IPS-20b (cell line): ENCODE data around the gene TAC3.
"Not testable (repeated sequence)": the region's sequence is repeated elsewhere in the genome, so short reads cannot be mapped to it uniquely, and the experiment has no call there.

Source experiments
- H3K27ac ChIP-seq: one replicate; pipeline ENCODE4 v1.5.1; 2013; ENCODE audit warnings: low read length
- H3K27me3 ChIP-seq: 2 replicates; pipeline ENCODE4 v1.6.1; 2013; ENCODE audit warnings: mild to moderate bottlenecking, low read length, inconsistent platforms; ENCODE audit not compliant: insufficient read depth
- H3K36me3 ChIP-seq: 2 replicates; pipeline ENCODE4 v1.6.1; 2013; ENCODE audit warnings: low read depth, mild to moderate bottlenecking, inconsistent platforms, low read length, moderate library complexity; ENCODE audit not compliant: insufficient read depth
- H3K4me1 ChIP-seq: 2 replicates; pipeline ENCODE4 v1.6.1; 2013; ENCODE audit warnings: mild to moderate bottlenecking, control low read depth, inconsistent platforms, low read length, moderate library complexity; ENCODE audit not compliant: insufficient read depth
- H3K4me3 ChIP-seq: 2 replicates; pipeline ENCODE4 v1.5.1; 2013; ENCODE audit warnings: mild to moderate bottlenecking, low read length, inconsistent platforms
- H3K9ac ChIP-seq: 2 replicates; pipeline ENCODE4 v1.6.1; 2013; ENCODE audit warnings: low read depth, mild to moderate bottlenecking, inconsistent platforms, low read length, moderate library complexity
- H3K9me3 ChIP-seq: 2 replicates; pipeline ENCODE4 v1.6.1; 2013; ENCODE audit warnings: mild to moderate bottlenecking, low read depth, low read length, inconsistent platforms; ENCODE audit not compliant: insufficient read depth

The TAC3 gene

DNA sequence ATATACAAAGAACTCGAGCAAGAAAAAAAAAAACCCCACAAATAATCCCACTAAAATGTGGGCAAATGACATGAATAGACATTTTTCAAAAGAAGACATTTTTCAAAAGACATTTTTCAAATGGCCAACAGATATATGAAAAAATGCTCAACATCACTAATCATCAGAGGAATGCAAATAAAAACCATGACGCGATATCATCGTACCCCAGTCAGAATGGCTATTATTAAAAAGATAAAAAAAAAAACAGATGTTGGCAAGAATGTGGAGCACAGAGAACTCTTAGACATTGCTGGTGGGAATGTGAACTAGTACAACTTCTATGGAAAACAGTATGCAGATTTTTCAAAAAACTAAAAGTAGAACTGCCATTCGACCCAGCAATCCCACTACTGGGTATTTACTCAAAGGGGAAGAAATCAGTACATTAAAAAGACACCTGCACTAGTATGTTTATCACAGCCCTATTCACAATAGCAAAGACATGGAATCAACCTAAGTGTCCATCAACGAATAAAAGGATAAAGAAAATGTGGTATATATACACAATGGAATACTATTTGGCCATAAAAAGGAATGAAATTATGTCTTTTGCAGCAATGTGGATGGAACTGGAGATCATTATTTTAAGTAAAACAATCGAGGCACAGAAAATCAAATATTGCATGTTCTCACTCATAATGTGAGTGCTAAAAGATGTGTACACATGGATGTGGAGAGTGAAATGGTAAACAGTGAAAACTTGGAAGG lies 26.3 kb downstream of the TAC3 start:
- Histone ChIP-seq H3K4me1 (peaks cover 6% of the 10 kb centered on the region; the same call in 1 of the 2 replicates), H3K27me3 (no peaks in the 10 kb centered on the region), H3K36me3 (no peaks in the 10 kb centered on the region), H3K9me3 (no peaks in the 10 kb centered on the region), H3K27ac (no peak overlapping the region), H3K9ac (no peak overlapping the region), H3K4me3 (no peak overlapping the region)

DNA sequence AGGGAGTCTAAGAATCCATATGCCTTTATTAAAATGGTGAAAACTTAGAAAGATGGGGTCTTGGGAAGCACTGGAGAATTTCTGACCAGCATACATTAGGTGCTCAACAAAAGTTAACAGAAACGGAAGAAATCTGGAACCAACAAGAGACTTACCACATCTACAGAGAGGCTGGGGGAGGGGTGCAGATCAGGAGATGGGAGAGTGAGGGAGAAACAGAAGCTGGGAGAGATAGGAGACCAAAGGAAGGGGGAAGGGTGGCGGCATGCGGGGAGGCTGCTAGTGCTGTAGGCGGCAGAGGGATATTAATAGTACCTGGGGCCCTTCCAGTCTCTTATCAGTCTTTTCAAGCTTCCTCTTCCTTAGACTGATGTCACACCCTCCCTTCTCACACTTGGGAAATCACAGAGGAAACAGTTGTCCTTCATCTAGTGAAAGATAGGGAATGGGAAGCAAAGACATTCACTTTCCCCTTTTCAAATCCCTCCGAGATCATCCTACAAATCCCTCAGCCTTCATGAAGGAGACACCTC lies 28.1 kb downstream of the TAC3 start:
- no peak overlapping the region; the same call in 1 of the 2 replicates for H3K4me3 ChIP-seq
- H3K9me3 ChIP-seq, result no peaks in the 10 kb centered on the region
- H3K9ac ChIP-seq, result no peak overlapping the region
- H3K36me3 ChIP-seq, result no peaks in the 10 kb centered on the region
- H3K27me3 ChIP-seq, result no peaks in the 10 kb centered on the region
- H3K27ac ChIP-seq, result no peak overlapping the region
- peaks cover 6% of the 10 kb centered on the region; the same call in 1 of the 2 replicates for H3K4me1 ChIP-seq

DNA sequence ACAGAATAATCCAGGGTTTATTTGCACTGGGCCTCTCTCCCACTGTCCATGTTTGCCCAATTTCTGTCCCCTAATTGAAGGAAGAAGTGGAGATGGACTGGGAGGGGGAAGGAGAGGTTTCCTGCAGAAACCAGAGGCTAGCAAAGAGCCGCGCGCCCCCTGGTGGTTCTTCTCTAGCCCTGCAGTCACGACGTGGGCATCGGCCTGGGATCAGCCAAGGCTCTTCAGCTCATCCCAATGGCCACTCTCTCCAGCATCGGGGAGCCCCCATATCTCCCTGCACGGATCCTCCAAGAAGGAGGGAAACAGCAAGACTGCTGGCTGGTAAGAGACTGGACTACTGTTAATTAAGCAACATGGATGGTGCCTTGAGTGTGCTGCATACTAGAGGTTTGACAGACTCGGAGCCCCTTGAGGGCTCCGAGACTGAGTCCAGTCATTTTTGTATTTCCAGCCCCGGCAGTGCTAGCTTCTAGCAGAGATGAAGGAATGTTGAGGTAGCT lies 28.7 kb downstream of the TAC3 start:
- H3K27me3 ChIP-seq, result no peaks in the 10 kb centered on the region
- peaks cover 6% of the 10 kb centered on the region; the same call in 1 of the 2 replicates for H3K4me1 ChIP-seq
- H3K4me3 ChIP-seq, result no peak overlapping the region; the same call in 1 of the 2 replicates
- no peak overlapping the region for H3K27ac ChIP-seq
- H3K9ac ChIP-seq, result no peak overlapping the region
- H3K9me3 ChIP-seq, result no peaks in the 10 kb centered on the region
- no peaks in the 10 kb centered on the region for H3K36me3 ChIP-seq

DNA sequence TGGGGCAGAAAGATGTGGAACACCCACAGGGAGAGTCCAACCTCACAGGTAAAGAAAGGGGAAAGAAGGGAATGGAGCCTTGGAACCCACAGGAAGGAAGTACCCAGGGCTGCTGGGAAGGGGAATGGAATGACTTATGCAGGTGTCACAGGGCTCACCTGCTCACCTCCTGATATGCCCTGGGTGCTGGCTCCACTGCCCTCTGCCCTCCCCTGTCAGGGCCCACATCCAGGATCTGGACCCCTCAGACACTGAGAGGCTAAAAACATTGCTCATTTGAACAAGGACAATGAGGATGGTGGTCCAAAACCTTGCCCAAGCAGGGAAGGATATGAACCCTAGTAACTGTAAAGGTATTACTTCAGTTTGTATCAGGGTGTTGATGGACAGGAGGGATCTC lies 29.3 kb downstream of the TAC3 start:
- peaks cover 6% of the 10 kb centered on the region; the same call in 1 of the 2 replicates for H3K4me1 ChIP-seq
- no peak overlapping the region for H3K9ac ChIP-seq
- H3K27me3 ChIP-seq, result no peaks in the 10 kb centered on the region
- H3K4me3 ChIP-seq, result no peak overlapping the region
- no peaks in the 10 kb centered on the region for H3K9me3 ChIP-seq
- H3K27ac ChIP-seq, result no peak overlapping the region
- H3K36me3 ChIP-seq, result no peaks in the 10 kb centered on the region

DNA sequence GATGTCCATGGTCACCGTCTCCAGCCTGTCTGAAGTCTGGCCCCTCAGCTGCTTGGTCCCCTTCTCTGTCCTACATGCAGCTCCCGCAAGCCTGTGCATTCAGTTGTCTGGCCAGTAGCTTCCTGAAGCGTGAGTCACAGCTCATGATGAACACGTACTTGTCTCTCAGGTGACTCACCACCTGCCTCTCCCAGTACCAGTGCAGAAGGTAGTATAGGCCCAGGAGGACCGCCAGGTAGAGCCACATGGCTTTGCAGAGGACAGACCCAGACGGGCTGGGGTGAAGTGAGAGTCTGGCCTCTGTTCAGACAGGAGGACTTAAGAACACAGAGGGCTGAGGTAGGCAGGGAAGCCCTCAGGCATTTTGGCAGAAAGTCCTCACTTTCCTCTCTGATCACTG lies 30.6 kb downstream of the TAC3 start:
- H3K4me3 ChIP-seq, H3K36me3 ChIP-seq, H3K27me3 ChIP-seq, H3K4me1 ChIP-seq, H3K9ac ChIP-seq, H3K27ac ChIP-seq, H3K9me3 ChIP-seq: not testable (repeated sequence)

DNA sequence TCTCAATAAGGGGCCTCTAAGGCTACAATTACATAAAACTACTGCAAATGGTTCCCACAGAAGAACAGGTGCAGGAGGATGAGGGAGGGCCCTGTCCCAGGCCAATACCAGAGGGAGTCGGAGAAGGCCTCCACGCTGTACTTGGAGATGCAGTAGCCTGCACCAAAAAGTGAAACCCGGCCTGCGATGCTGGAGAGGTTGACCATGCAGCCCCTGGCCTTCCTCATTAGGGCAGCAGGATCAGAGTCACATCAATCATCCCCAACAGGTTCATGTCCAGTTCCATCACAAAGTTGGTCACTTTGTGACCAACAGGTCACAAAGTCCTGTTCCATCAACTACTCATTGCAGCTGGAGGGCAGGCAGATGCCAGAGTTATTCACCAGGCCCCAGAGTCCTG lies 32.9 kb downstream of the TAC3 start:
- H3K27ac ChIP-seq, result no peak overlapping the region
- H3K9me3 ChIP-seq, result no peaks in the 10 kb centered on the region
- peaks cover 6% of the 10 kb centered on the region; the same call in 1 of the 2 replicates for H3K4me1 ChIP-seq
- no peak overlapping the region for H3K4me3 ChIP-seq
- no peaks in the 10 kb centered on the region for H3K36me3 ChIP-seq
- no peaks in the 10 kb centered on the region for H3K27me3 ChIP-seq
- no peak overlapping the region for H3K9ac ChIP-seq

DNA sequence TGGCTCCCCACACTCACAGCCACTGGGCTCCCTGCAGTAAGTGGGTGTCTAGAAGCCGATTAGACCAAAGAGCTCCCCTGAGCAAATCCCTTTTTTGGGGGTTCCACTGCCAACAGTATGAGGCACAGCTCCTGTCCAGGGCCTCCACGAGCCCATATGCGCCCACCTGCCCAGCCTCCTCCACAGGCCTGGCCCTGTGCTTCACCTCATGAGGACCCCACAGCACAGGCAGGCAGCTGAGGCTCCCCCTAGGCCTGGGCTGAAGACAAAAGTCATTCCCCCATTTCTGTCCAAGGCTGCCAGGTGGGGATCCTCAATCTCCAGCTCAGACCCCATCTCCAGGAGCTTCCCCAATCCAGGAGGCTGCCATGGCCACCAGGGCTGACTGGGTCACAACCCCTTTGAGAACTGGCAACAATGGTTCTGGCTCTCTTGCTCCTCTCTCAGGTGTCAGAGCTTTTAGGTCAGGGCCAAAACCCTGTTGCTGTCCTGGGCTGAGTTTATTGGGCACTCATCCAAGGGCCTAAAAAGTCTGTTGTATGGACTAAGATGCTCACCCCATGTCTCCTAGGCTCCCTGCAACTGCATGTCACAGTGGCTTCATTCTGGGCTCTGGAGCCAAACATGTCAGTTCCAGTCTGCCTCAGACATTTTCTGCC lies 33.6 kb downstream of the TAC3 start:
- not testable (repeated sequence) for H3K4me1 ChIP-seq

DNA sequence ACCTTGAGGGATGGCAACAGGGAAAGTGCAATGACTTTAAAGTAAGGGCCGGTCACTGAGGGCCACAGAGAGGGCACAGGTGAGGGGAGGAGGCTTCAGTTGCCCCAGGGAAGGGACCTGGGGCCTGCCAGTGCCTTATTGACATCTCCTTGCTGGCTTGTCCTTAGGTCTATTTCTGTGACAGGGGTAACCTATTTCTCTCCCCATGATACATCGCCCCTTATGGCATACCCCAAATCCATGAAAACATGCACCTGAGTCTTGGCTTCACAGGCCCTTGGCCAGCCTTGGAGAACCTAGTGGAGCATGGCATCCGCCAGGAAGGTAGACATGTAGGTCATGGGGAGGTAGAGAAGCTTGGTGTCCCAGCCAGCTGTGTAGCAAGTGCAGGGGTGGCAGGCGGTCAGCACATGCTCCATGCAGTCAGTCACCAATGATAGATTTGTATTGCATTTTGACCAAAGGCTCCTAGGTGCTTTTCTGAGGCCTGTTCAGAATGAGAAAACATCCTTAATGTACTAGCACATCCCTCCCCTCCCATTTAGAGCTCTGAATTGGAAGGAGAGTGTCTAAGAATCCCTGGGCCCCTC lies 35.3 kb downstream of the TAC3 start:
- H3K27ac ChIP-seq, result no peak overlapping the region
- no peaks in the 10 kb centered on the region for H3K36me3 ChIP-seq
- no peaks in the 10 kb centered on the region for H3K9me3 ChIP-seq
- no peaks in the 10 kb centered on the region for H3K27me3 ChIP-seq
- H3K4me1 ChIP-seq, result no peaks in the 10 kb centered on the region
- H3K4me3 ChIP-seq, result no peak overlapping the region
- H3K9ac ChIP-seq, result no peak overlapping the region

More for the DNA sequence above, 33.6 kb downstream of the TAC3 start:
- H3K9me3 ChIP-seq, H3K27me3 ChIP-seq, H3K4me3 ChIP-seq, H3K27ac ChIP-seq, H3K36me3 ChIP-seq, H3K9ac ChIP-seq: not testable (repeated sequence)

DNA sequence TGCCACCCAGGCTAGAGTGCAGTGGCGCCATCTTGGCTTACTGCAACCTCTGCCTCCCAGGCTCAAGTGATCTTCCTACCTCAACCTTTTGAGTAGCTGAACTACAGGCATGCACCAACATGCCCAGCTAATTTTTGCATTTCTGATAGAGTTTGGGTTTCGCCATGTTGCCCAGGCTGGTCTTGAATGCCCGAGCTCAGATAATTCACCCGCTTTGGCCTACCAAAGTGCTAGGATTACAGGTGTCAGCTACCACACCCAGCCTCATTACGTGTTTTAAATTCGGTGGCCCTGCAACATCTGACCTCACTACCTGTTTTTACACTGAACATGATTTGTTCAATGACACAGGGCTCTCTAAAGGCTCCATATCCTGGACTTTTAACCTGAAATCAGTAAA lies 36.1 kb downstream of the TAC3 start:
- no peak overlapping the region for H3K4me3 ChIP-seq
- H3K27ac ChIP-seq, result no peak overlapping the region
- H3K9ac ChIP-seq, result no peak overlapping the region
- no peaks in the 10 kb centered on the region for H3K9me3 ChIP-seq
- H3K27me3 ChIP-seq, result no peaks in the 10 kb centered on the region
- no peaks in the 10 kb centered on the region for H3K36me3 ChIP-seq
- no peaks in the 10 kb centered on the region for H3K4me1 ChIP-seq

DNA sequence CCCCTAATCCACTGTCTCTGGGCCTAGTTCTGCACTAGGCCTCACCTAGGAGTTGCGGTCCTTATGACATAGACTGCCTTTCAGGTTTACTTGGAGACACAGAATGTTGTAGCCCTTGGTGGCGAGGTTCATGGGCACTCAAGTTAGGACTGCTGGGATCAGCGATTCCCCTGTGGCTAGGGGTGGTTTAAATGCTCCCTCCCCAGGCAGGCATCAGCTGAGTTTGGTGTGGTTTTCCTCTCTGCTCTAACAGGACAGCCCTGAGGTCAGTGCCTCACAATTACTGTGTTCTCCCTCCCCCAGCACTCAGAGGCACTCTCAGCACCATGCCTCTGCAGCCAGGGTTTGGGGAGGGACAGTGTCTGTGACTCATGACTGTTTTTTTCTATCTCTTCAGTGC lies 36.7 kb downstream of the TAC3 start:
- Histone ChIP-seq H3K27ac (no peak overlapping the region), H3K9me3 (no peaks in the 10 kb centered on the region), H3K4me1 (no peaks in the 10 kb centered on the region), H3K36me3 (no peaks in the 10 kb centered on the region), H3K27me3 (no peaks in the 10 kb centered on the region), H3K4me3 (no peak overlapping the region), H3K9ac (no peak overlapping the region)

DNA sequence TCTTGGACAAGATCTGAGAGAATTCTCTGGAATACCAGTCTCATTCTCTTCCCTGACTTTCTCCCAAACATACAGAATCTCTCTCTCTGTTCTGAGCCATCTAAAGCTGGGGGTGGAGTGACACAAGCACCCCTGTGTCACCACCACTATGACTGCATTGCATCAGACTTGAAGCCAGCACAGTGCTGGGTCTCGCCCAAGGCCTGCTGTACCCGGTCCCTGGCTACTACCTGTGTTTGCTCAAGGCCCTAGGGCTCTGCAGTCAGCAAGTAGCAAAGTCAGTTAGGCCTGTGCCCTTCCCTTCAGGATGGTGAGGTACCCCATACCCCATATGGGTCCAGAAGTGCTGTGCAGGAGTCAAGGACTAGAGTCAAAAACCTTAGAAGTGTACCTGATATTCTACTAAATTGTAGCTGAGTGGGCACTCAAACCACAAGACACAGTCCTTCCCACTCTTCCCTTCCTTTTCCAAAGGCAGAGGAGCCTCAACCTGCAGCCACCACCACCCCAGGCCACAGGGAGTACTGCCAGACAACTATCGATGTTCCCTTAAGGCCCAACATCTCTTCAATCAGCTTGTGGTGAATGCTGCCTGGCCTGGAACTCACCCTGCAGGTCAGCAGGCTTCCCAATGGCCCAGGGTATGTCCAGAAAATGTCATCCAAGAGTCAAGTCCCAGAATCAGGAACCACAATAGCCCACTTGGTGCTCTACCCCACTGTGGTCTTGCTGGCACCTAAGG lies 37.8 kb downstream of the TAC3 start:
- no peaks in the 10 kb centered on the region for H3K4me1 ChIP-seq
- H3K36me3 ChIP-seq, result no peaks in the 10 kb centered on the region
- no peak overlapping the region for H3K9ac ChIP-seq
- H3K27me3 ChIP-seq, result no peaks in the 10 kb centered on the region
- H3K4me3 ChIP-seq, result no peak overlapping the region
- H3K27ac ChIP-seq, result no peak overlapping the region
- H3K9me3 ChIP-seq, result no peaks in the 10 kb centered on the region
